ENCODE measurements around the gene LRFN3. TPM values are rescaled to one million over a fixed set of nuclear protein-coding genes. Genes with fewer than 3 reads are reported as not detected.

Gene LRFN3
- total RNA-seq, 2 donors from 2014 or later: 10.0 to 17.4 TPM

- Histone ChIP-seq H3K9me3 (no peaks in the 10 kb centered on the region), H3K36me3 (no peaks in the 10 kb centered on the region), H3K4me1 (no peaks in the 10 kb centered on the region), H3K4me3 (no peak overlapping the region), H3K27ac (no peak overlapping the region), H3K9ac (ENCODE audit: low read depth in 2 of 2, low read length in 2 of 2) (no peak overlapping the region), H3K27me3 (peaks cover 10% of the 10 kb centered on the region)
- no peak for DNase-seq
- intact Hi-C loops (cut with DNase I): loop anchor here (10.0 kb wide), 1 partner anchor 65 kb away; the partner anchor contains the start of genes THAP8 and WDR62
- TF ChIP-seq, protein P1, sequence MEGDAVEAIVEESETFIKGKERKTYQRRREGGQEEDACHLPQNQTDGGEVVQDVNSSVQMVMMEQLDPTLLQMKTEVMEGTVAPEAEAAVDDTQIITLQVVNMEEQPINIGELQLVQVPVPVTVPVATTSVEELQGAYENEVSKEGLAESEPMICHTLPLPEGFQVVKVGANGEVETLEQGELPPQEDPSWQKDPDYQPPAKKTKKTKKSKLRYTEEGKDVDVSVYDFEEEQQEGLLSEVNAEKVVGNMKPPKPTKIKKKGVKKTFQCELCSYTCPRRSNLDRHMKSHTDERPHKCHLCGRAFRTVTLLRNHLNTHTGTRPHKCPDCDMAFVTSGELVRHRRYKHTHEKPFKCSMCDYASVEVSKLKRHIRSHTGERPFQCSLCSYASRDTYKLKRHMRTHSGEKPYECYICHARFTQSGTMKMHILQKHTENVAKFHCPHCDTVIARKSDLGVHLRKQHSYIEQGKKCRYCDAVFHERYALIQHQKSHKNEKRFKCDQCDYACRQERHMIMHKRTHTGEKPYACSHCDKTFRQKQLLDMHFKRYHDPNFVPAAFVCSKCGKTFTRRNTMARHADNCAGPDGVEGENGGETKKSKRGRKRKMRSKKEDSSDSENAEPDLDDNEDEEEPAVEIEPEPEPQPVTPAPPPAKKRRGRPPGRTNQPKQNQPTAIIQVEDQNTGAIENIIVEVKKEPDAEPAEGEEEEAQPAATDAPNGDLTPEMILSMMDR (IDR thresholded peaks at IDR 0.05): no peak
Observed at GRCh38 chr19:35990156-35990555, 54.0 kb downstream of the LRFN3 start.

- Histone ChIP-seq H3K4me3 (no peak overlapping the region), H3K9ac (ENCODE audit: low read depth in 2 of 2, low read length in 2 of 2) (no peak overlapping the region), H3K27me3 (peaks cover 10% of the 10 kb centered on the region), H3K4me1 (no peaks in the 10 kb centered on the region), H3K36me3 (no peaks in the 10 kb centered on the region), H3K9me3 (no peaks in the 10 kb centered on the region), H3K27ac (no peak overlapping the region)
- DNase-seq: no peak
- intact Hi-C loops (cut with DNase I): loop anchor here (10.0 kb wide), 1 partner anchor 64 kb away; the partner anchor contains the start of genes THAP8 and WDR62
- TF ChIP-seq, protein P1 (IDR thresholded peaks at IDR 0.05): no peak
Observed at GRCh38 chr19:35990771-35991730, 54.9 kb downstream of the LRFN3 start.

GRCh38 chr19:35991731-35992450 is 55.7 kb downstream of the LRFN3 start:
- TF ChIP-seq, protein P1 (IDR thresholded peaks at IDR 0.05): no peak
- DNase-seq: no peak
- no peaks in the 10 kb centered on the region for H3K4me1 ChIP-seq
- no peak overlapping the region for H3K9ac ChIP-seq (ENCODE audit: low read depth in 2 of 2, low read length in 2 of 2)
- intact Hi-C loops (cut with DNase I): loop anchor here (10.0 kb wide), 1 partner anchor 63 kb away; the partner anchor contains the start of genes THAP8 and WDR62
- no peaks in the 10 kb centered on the region for H3K36me3 ChIP-seq
- no peaks in the 10 kb centered on the region for H3K9me3 ChIP-seq
- H3K27ac ChIP-seq: no peak overlapping the region
- H3K4me3 ChIP-seq: no peak overlapping the region
- peaks cover 7% of the 10 kb centered on the region for H3K27me3 ChIP-seq

GRCh38 chr19:35992907-35993765 is 57.0 kb downstream of the LRFN3 start:
- intact Hi-C loops (cut with DNase I): loop anchor here (10.0 kb wide), 1 partner anchor 62 kb away; the partner anchor contains the start of genes THAP8 and WDR62
- Histone ChIP-seq H3K36me3 (no peaks in the 10 kb centered on the region), H3K9ac (ENCODE audit: low read depth in 2 of 2, low read length in 2 of 2) (no peak overlapping the region), H3K4me3 (no peak overlapping the region), H3K27me3 (no peaks in the 10 kb centered on the region), H3K27ac (no peak overlapping the region), H3K9me3 (no peaks in the 10 kb centered on the region), H3K4me1 (no peaks in the 10 kb centered on the region)
- TF ChIP-seq, protein P1 (IDR thresholded peaks at IDR 0.05): no peak
- DNase-seq: no peak
